GM13977 (cell line): ENCODE results near the gene CNTNAP1.

Source experiments
- DNase-seq: peaks from one replicate; pipeline ENCODE4 v3.0.0; 2012; ENCODE audit warnings: low spot score
- in situ Hi-C: fragments of 300-500 bp; cut with MboI; formaldehyde crosslinking; loops from one replicate; pipeline ENCODE4 v1.12.0; 2022; ENCODE audit warnings: low sequenced_read_pairs, low pct_unique_long_range_greater_than_20kb, mixed read lengths, inconsistent platforms; ENCODE audit not compliant: unreplicated experiment
- TF ChIP-seq, protein P1 (sequence below): IDR thresholded peaks from 2 replicates; pipeline ENCODE4 v1.5.1; 2012; ENCODE audit warnings: mild to moderate bottlenecking, control low read depth; ENCODE audit not compliant: insufficient read depth; ENCODE audit errors: extremely low read depth, missing control alignments

The CNTNAP1 gene

DNA sequence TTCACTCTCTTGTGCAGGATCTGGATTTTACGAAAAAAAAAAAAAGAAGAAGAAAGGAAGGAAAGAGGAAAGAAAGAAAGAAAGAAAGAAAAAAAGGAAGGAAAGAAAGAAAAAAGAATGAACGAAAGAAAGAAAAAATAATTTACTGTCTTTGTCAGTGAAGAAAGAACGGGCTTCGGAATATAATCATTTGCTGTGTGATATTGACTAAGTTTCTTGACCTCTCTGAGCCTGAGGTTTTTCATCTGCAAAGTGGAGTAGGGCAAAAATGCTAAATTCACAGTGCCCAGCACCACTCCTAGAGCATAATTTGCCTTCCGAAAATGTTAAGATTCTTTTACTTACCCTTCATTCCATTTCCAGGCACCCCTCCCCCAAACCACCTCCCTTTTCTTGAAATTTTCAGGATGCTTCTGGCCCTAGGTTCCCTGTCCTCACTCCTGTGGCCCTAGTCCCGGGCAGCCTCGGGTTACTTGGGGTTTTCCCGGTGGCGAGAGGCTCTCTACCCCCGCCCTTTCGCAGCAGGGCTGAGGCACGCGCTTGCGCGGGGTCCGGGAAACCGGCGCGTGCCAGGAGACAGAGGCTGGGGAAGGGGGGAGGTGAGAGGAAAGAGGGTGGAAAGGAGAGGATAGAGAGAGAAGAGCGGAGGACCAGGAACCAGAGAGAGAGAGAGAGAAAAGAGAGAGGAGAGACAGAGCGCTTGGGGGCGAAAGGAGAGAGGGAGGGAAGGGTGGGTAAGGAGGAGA, at the start of gene CNTNAP1:
Gene CNTNAP1, plus strand, starts transcription at position 556 of the 746 bp plus-strand sequence. CDS start 299 bp downstream, outside the sequence.
- peak; percentile 84 for DNase-seq
- in situ Hi-C loops, result loop anchor here (10.0 kb wide), 1 partner anchor 107 kb away; the partner anchor contains the start of gene PSMC3IP
- TF ChIP-seq, protein P1, sequence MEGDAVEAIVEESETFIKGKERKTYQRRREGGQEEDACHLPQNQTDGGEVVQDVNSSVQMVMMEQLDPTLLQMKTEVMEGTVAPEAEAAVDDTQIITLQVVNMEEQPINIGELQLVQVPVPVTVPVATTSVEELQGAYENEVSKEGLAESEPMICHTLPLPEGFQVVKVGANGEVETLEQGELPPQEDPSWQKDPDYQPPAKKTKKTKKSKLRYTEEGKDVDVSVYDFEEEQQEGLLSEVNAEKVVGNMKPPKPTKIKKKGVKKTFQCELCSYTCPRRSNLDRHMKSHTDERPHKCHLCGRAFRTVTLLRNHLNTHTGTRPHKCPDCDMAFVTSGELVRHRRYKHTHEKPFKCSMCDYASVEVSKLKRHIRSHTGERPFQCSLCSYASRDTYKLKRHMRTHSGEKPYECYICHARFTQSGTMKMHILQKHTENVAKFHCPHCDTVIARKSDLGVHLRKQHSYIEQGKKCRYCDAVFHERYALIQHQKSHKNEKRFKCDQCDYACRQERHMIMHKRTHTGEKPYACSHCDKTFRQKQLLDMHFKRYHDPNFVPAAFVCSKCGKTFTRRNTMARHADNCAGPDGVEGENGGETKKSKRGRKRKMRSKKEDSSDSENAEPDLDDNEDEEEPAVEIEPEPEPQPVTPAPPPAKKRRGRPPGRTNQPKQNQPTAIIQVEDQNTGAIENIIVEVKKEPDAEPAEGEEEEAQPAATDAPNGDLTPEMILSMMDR, result no peak

DNA sequence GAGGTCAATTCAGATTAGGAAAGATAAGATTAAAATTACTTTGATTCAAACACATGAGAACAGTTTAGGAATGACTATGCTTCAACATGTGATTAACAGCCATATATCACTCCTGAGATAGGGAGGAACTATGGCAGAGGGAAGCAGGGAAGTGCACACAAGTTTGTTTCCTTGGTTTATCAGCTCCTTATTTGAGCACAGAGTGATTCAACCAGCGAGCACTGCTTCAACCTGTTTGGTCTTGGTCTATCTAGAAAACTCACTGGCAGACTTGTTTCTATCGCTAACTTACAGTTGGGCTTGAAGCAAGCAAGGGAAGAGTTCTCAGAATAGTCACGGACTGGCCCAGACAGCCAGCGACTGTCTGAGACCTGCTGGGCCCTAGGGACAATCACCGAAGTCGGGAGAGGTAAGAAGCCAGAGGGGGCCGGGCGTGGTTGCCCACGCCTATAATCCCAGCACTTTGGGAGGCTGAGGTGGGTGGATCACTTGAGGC, 49.3 kb upstream of the CNTNAP1 start:
- peak; percentile 9 for DNase-seq
- in situ Hi-C loops, result no loop called here
- TF ChIP-seq, protein P1, result no peak

DNA sequence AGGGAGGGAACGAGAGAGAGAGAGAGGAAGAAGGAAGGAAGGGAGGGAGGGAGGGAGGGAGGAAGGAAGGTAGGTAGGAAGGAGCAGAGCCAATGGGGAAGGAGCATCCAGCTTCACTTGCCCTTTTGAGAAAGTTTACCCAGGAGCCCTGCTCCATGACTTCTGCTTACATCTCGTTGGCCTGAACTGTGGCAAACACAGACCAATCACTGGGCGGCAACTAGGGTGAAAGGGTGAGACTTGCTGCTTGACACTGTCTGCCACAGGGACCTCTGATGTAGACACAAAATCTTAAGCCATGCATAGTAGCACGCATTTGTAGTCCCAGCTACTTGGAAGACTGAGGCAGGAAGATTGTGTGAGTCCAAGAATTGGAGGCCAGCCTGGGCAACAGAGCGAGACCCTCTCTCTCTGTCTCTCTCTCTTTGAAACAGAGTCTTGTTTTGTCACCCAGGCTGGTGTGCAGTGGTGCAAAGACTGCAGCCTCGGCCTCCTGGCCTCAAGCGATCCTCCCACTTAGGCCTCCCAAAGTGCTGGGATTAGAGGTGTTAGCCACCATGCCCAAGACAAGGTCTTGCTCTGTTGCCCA, 42.7 kb upstream of the CNTNAP1 start:
- no peak for DNase-seq
- in situ Hi-C loops, result no loop called here
- TF ChIP-seq, protein P1, result no peak

GRCh38 chr17:42640121-42640520, 42.2 kb upstream of the CNTNAP1 start:
- DNase-seq, result no peak
- in situ Hi-C loops, result no loop called here
- TF ChIP-seq, protein P1, result no peak

DNA sequence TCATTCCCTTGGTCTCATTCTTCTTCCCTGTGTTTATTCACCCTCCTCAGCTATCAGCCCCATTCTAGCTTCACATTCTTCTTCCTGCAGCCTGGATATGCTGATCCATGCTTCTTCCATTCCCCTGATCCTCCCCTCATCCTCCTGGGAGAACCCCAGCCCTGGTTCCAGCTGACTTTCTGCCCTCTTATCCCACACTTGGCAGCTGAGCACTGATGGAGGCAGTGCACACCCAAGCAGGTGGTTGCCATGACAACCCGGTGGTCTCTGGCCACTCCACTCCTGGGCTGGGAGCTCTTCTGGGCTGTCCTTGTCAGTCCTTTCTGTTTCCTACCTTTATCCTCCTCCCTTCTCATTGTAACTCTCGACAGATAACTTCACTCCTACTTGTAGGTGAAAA, 40.0 kb upstream of the CNTNAP1 start:
- TF ChIP-seq, protein P1, result no peak
- in situ Hi-C loops, result no loop called here
- DNase-seq, result no peak

GRCh38 chr17:42647778-42648177, 34.6 kb upstream of the CNTNAP1 start:
- DNase-seq, result no peak
- TF ChIP-seq, protein P1, result no peak
- in situ Hi-C loops, result no loop called here
